Stimulated activated CD8-positive, alpha-beta memory T cell treated with anti-CD3 and anti-CD28 coated beads, Interleukin-12 subunit alpha, Interleukin-12 subunit beta, amount 100 ng/mL, for 4 hours (primary cell): ENCODE data around the gene SYT12.
"Not testable (repeated sequence)": the region's sequence is repeated elsewhere in the genome, so short reads cannot be mapped to it uniquely, and the experiment has no call there.

Source experiments
- DNase-seq: peaks from one replicate; pipeline ENCODE4 v3.0.0-alpha.2; 2020; ENCODE audit warnings: low read depth

Gene SYT12, protein sequence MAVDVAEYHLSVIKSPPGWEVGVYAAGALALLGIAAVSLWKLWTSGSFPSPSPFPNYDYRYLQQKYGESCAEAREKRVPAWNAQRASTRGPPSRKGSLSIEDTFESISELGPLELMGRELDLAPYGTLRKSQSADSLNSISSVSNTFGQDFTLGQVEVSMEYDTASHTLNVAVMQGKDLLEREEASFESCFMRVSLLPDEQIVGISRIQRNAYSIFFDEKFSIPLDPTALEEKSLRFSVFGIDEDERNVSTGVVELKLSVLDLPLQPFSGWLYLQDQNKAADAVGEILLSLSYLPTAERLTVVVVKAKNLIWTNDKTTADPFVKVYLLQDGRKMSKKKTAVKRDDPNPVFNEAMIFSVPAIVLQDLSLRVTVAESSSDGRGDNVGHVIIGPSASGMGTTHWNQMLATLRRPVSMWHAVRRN

DNA sequence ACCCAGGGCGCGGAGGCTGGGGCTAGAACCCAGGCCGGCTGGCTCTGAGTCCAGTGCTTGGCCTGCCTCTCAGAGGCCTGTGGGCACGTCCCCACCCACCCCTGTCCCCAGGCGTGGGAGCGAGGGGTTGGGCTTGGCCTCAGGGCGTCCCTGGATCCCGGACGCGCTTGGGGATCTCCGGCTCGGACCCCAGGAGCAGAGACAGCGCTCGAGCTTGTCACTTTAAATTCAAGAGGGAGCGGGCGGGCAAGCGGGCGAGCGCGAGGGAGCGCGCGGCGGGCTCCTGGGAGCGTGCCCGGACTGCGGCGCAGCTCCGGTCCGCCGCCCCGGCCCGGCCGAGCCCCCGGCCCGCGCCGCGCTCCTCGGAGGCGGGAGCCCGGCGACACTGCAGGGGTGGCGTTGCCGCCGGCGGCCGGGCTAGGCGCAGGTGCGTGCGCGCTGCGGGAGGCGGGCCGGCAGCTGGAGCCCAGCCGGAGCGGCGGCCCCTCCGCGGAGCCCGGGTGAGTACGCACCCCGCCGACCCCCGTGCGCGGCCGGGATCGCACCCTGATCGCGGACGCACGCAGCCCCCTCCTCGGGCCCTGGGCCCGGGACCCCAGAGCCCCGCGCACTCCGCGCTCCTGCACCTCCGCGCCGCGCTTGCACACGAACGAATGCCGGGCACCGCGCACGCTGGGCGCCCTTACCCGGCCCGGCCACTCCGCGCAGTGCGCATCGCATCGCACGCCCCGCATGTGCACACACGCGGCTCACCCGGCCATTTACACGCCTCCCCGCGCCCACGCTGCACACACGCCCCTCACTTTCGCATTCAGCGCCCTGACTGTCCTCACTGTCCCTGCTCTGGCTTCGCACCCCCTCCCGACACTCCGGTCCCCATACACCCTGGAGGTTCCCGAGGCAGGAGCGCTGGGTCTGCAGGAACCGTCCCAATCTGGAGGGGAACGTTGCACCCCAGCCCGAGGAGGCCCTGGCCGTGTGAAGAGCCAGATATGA, at the start of gene SYT12:
SYT12 (plus strand) TSS at position 174 of the 996 bp plus-strand sequence. CDS start 7,011 bp downstream, outside the sequence.
- no peak for DNase-seq

DNA sequence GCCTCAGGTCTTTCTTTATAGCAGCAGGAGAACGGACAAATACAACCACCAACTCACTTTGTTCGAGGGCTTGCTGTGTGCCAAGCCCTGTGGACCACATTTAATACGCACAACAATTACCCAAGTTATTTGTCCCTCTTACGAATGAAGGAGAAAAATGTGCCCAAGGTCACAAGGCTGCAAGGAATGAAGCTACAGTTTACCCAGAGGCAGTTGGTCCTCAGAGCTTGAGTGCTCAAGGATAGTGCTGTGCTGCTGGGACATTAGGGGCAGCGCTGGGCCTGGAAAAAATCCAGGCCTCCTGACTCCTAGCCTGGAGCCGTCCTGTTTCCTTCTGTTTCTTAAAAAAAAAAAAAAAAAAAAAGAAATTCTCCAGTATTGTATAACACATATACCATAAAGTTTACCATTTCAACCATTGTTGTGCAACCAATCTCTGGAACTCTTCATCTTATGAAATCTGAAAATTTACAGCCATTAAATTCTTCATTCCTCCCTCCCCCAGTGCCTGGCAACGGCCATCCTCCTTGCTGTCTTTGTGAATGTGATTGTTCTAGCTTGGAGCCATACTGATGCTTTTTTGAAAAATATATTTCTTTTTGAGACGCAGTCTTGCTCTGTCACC, 48.9 kb upstream of the SYT12 start:
- no peak for DNase-seq

DNA sequence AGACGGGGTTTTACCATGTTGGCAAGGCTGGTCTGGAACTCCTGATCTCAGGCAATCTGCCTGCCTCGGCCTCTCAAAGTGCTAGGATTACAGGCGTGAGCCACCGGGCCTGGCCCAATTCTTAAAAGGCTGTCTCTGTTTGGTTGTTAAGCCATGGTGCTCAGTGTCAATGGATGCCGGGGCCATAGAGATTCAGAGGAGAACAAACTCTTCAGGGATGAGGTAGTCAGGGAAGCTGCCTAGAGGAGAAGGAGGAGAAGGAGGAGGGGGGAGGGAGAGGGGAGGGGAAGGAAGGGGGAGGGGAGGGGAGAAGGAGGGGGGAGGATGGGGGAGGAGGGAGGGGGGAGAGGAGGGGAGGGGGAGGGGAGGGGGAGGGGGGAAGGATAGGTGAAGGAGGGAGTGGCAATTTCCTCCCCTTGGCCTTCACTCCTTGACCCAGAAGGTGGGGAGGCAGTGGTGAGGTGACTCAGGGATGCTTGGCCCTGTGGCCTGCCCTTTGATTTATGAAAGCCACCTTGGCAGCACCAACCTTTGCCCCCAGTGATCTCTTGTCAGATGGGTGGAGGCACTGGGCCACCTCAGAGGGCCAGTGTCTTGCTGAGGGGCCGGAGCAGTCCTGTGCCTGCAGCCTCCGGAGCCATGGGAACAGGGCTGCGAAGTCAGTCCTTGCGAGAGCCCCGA, 48.1 kb upstream of the SYT12 start, which contains the start of gene C11orf86:
C11orf86 (plus strand) TSS at position 581 of the 681 bp plus-strand sequence; CDS start at position 640, 59 bp downstream.
- DNase-seq, result no peak

DNA sequence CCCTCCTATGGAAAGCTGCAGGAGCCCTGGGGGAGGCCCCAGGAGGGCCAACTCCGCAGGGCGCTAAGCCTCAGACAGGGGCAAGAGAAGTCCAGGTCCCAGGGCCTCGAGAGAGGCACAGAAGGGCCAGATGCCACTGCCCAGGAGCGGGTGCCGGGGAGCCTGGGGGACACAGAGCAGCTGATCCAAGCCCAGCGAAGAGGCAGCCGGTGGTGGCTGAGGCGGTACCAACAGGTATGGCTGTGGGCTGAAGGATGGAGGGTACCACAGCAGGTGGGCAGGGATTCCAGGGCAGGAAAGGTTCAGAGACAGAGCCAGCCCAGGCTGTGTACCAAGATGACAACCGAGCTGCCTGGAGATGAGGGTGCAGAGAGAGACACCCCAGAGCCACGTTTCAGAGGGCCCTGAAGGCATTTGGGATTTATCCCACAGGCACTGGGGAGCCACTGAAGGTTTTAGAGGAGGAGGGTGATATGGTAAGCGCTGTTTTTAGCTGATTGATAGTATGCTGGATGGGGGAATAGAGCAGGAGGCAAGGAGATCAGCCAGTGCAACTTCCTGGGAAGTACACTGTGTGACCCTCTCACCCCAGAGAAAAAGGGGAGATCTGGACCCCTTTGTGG, 47.4 kb upstream of the SYT12 start:
- DNase-seq, result no peak

DNA sequence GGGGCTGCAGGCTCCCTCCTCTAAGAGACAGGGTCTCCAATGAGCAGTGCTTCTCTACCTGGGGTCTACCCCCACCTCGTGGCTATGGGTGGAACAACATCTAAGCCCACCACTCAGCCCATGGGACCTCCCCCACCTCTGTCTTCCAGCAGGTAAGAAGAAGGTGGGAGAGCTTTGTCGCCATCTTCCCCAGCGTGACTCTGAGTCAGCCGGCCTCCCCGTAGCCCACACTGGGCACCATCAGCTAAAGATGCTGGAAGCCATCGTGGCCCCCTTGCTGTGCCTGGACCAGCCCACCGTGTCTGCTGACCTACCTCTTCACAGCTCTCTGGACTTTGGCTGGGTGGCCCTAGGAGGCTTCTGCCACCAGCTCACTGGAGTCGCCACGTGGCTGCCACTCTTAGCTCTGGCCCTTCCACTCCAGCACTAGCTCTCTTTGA, 46.9 kb upstream of the SYT12 start:
- DNase-seq, result no peak

DNA sequence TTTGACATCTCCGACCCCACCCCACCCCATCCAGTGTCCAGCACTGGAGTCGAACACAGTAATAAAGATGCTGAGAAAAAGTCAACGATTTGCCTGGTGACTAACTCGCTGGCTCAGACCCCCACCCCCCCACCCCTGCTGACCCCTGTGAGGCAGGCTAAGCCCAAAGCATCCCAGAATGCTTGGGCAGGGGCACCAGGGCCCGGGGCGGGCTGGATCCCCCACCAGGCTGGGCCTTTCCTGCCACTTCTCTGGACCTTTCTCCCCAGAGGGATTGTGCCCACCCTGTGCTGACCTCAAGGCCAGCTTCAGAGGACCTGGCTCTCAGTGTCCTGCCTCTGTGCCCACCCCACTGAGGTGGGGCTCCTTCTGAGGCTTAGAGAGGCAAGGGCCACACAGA, 46.0 kb upstream of the SYT12 start:
- no peak for DNase-seq

DNA sequence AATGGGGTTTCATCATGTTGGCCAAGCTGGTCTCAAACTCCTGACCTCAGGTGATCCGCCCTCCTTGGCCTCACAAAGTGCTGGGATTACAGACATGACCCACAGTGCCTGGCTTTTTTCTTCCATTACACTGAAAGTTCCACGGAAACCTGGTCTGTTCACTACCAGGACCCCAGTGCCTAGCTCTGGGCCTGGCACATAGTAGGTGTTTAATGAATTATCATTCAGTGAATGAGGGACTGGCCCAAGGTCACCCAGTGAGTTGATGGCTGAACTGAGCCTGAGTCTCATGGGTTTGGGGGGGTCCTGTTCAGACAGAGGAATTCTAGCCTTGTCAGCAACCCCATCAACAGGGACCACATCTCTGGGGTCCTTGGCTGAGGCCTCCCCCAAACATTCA, 44.7 kb upstream of the SYT12 start:
- DNase-seq, result no peak

DNA sequence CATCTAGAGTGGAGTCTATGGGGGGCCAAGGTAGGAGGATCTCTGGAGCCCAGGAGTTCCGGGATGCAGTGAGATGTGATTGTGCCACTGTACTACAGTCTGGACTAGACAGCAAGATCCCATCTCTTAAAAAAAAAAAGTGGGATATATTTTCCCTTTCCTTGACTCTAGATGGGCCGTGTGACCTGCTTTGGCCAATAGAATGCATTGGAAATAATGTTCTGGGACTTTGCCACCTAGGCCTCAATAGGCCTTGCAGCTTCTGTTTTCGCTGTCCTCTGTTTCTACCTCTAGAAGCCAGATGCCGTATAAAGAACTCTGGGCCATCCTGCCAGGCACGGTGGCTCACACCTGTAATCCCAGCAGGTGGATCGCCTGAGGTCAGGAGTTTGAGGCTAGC, 44.2 kb upstream of the SYT12 start:
- no peak for DNase-seq

DNA sequence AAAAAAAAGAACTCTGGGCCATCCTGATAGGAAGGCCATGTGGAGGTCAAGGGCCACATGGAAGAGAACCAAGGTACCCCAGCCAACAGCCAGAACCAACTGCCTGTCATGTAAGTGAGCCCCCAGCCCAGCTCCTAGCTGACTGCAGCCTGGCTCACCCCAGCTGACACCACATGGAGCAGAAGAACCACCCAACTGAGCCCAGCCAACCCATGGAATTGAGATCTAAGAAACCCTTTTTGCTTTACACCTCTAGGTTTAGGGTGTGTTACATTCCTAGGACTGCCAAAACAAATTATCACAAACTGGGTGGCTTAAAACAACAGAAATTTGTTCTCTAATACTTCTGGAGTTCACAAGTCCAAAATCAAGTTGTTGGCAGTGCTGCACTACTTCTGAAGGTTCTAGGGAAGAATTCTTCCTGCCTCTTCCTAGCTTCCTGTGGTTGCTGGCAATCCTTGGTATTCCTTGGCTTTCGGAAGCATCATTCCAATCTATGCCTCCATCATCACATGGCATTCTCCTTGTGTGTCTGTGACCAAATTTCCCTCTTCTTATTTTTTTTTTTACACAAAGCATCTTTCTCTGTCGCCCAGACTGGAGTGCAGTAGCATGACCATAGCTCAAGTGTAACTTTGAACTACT, 43.5 kb upstream of the SYT12 start:
- no peak for DNase-seq

DNA sequence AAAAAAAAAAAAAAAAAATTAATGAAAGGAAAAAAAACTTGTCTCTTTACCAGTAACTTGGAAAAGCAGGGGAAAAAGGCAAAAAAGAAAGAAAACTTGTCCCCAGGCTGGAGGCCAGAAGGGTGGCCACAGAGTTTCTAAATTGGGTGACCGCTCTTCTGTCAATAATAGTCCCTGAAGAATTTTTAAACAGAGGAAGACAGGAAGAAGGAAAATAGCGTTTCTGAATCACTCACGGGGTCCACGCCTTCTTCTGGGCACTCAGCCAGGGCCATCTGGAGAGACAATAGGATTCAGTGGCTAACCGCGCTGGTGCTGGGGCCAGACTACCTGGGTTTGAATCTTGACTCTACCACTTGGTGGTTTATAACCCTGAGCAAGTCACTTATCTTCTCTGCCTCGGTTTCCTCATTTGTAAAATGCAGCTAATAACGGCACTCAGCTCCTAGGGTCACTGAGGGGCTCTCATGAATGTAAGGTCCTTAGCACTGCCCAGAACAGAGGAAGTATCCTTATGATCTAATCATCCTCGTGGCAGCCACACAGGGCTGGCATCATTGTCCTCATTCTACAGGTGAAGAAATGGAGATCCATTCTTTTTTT, 40.9 kb upstream of the SYT12 start:
- DNase-seq, result no peak

DNA sequence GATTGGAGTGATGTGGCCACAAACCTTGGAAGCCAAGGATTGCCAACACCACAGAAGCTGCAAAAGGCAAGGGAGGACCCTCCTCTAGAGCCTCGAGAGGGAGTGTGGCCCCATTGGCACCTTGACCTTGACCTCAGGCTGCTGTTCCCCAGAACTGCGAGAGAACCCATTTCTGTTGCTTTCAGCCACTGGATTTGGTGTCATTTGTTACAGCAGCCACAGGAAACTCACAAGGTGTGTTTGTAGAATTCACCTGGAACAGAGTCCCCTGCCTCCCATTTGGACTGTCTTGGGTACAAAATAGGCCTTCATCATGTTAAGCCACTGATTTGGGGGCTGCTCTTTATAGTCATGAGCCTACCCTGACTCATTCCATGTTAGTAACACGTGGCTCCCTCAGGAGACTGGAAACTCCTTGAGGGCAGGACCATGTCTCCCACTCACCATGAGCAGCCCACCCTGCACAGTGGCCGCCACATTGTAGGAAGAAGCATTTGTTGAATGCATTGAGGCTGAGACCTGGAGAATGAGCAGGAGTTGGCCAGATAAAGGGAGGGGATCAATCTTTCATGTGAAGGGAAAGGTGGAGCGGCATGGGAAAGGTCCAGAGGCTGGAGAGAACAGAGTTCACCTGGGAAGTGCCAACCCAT, 39.5 kb upstream of the SYT12 start:
- DNase-seq, result no peak

DNA sequence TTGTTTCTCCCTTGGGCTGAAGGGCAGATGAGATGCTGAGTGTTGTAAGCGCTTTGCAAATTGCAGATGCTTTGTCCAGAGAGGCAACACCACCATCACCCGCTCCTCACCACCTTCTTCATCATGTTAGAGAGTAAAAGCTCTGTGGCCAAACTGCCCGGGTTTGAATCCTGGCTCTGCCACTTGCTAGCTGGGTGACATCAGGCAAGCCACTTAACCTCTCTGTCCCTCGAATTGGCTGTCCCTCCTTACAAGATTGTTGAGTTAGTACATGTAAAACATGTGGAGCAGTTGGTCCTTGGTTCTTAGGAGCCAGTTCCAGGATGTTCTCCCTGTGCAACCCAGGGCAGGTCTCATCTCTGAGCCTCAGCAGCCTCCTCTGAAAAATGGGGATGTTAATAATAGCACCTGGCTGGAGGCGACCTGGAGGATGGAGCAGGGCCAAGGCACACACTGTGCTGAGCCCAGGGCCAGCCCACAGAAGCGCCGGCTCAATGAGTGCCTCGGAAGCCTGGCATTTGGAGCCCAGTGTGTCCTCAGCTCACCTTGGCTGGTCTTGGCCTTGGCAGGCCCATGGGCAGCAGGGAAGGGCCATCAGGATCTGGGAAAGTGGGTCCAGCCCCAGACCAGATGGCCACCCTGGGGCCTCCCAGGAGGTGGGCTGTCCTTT, 37.3 kb upstream of the SYT12 start:
- DNase-seq, result no peak

DNA sequence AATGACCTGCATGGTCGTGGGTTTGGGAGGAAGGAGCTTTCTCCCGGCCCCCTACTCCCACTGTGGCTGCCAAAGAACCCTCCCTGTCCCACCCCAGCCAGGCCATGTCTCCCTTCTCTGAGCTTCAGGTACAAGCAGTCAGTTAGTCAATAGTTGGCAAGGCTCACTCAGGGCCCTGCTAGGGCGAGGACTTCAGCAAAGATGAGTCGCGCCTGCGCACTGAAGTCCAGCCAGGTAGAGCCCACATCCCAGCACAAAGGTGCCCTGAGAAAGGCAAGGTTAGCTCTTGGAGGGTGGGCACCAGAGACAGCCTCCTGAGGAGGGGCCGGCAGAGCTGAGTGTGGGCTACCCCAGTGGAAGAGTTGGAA, 36.8 kb upstream of the SYT12 start:
- no peak for DNase-seq

DNA sequence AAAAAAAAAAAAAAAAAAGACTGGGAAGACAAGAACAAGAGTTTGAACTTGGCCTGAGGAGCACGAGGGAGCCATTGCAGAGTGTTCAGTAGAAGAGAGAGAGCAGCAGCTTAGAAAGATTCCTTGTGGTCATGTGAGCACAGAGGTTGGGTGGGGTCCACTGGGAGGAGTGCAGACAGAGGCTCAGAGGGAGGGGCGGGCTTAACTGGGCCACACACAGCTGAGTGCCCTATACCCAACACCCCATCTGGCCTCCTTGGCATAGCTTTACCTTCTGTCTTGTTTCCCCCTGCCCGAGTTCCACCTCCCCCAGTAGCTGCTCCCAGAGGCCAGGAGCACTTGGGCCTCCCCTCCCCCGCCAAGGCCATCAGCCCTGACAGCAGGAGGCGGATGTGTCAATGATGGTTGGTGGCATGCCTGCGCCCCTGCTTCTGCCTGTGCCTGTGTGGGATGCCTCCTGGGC, 35.7 kb upstream of the SYT12 start:
- no peak for DNase-seq

DNA sequence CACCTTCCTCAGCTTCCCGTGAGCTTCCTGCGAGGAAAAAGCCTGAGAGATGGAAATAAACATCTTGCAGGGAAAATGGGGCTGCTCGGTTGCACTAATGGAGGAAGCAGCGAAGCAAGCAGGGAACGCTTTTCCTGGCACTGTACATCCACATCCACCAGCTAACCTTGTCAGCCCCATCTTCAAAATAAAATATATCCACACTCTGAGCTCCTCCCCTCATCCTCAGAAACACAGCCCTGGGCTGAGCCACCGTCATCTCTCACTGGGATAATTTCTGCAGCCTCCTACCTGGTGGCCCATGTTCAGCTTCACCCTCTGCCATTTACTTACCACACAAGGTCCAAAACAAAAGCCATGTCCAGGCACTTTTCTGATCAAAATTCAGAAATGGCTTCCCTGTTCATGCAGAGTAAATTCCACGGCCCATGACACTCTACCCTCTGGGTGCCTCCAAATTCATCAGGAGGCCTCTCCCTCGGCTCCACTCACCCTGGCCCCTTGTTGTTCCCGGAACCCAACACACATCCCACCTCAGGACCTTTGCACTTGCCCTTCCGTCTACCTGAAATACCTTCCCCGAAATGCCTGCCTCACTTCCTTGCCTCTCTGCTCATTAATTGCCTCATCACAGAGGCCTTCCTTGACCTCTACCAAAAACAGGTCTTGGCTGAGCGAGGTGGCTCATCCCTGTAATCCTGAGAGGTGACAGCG, 34.9 kb upstream of the SYT12 start:
- DNase-seq, result no peak

DNA sequence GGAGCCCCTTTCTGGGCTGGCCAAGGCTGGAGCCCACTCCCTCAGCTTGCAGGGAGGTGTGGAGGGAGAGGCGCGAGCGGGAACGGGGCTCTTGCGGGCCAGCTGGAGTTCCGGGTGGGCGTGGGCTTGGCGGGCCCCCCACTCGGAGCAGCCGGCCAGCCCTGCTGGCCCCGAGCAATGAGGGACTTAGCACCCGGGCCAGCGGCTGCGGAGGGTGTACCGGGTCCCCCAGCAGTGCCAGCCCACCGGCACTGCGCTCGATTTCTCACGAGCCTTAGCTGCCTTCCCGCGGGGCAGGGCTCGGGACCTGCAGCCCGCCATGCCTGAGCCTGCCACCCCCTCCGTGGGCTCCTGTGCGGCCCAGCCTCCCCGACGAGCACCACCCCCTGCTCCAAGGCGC, 34.2 kb upstream of the SYT12 start:
- DNase-seq, result not testable (repeated sequence)

DNA sequence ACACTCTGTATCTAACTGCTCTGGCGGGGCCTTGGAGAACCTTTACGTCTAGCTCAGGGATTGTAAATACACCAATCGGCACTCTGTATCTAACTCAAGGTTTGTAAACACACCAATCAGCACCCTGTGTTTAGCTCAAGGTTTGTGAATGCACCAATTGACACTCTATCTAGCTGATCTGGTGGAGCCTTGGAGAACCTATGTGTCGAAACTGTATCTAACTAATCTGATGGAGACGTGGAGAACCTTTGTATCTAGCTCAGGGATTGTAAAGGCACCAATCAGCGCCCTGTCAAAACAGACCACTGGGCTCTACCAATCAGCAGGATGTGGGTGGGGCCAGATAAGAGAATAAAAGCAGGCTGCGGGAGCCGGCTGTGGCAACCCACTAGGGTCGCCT, 33.6 kb upstream of the SYT12 start:
- DNase-seq, result not testable (repeated sequence)

DNA sequence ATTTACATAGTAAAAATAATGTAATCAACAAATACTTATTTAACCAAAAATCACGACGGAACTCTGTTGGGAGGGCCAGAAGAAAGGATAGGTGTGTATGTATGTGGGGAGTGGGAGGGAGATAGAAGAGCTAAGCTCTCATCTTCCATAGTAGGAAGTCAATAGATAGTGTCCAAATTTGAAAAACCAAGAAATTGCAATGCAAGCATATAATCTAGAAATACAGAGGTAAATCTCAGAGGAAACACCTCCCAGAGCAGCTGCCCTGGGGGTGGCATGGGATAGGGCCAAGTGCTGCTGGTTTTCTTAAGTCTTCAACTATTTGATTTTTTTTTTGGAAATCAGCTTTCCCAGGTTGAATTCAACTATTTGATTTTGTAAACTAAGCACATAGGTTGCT, 30.9 kb upstream of the SYT12 start:
- DNase-seq, result no peak
